GM12878 (cell line): ENCODE data around the gene HOOK1. TPM values are rescaled to one million over a fixed set of nuclear protein-coding genes. Genes with fewer than 3 reads are reported as not detected.

ENCODE experiments used
- ATAC-seq: fragments of 200-7000 bp; cut with Tn5 transposase; 3 replicates; pipeline ENCODE4 v1.9.1; 2020; ENCODE audit warnings: mild to moderate bottlenecking, moderate library complexity
- BruUV-seq: library from RNA; stranded (reverse); fragments of 400-500 nt; replicated peaks from 2 replicates; lab custom pipeline; 2021; lab: Mats Ljungman, UMichigan
- CTCF ChIA-PET: fragments of 300-600 bp; sonication (Branson Sonifier 250); formaldehyde crosslinking; extraction: SDS; loops from one replicate; lab custom pipeline; 2021; ENCODE audit warnings: inconsistent platforms; lab: Yijun Ruan, JAX
- POLR2A ChIA-PET: fragments of 350-600 bp; formaldehyde crosslinking; extraction: SDS; loops from one replicate; lab custom pipeline; 2021; ENCODE audit warnings: inconsistent platforms; lab: Charles Lee
- RAD21 ChIA-PET: fragments of 300-600 bp; sonication (Branson Sonifier 250); formaldehyde crosslinking; loops from one replicate; lab custom pipeline; 2023; ENCODE audit warnings: antibody characterized with exemption; ENCODE audit not compliant: unreplicated experiment; lab: Charles Lee
- SMC1A ChIA-PET: fragments of 300-600 bp; sonication (Branson Sonifier 250); formaldehyde crosslinking; loops from one replicate; lab custom pipeline; 2023; ENCODE audit not compliant: unreplicated experiment, uncharacterized antibody; lab: Charles Lee
- DNase-seq: peaks from one replicate; pipeline ENCODE4 v3.0.0-alpha.2; 2011; ENCODE audit warnings: low read depth, low spot score
- FAIRE-seq: peaks from 3 replicates; lab custom pipeline; 2011; peaks lifted over from hg19 to GRCh38; lab: Jason Lieb, UNC
- H2AFZ ChIP-seq: 2 replicates; pipeline ENCODE4 v1.6.0; 2011; ENCODE audit warnings: low read depth, low read length, control low read depth; ENCODE audit not compliant: control insufficient read depth
- H3K27ac ChIP-seq: 2 replicates; pipeline ENCODE4 v1.5.1; 2011; ENCODE audit warnings: control low read depth; ENCODE audit not compliant: control insufficient read depth, insufficient read depth
- H3K27me3 ChIP-seq, 2 experiments: replicated peaks in 1 of 2; 2 replicates each; pipeline versions ENCODE4 v1.6.0 to v1.6.1; 2011; ENCODE audit warnings: low read length in 1 of 2; ENCODE audit not compliant: control insufficient read depth in 2 of 2, insufficient read depth in 2 of 2
- H3K36me3 ChIP-seq, 2 experiments: 2 replicates each; pipeline ENCODE4 v1.5.1; 2011; ENCODE audit warnings: low read length in 1 of 2; ENCODE audit not compliant: control insufficient read depth in 2 of 2, insufficient read depth in 2 of 2
- H3K4me1 ChIP-seq: 2 replicates; pipeline ENCODE4 v1.6.1; 2011; ENCODE audit warnings: mild to moderate bottlenecking, low read length, moderate library complexity, mixed read lengths; ENCODE audit not compliant: control insufficient read depth, insufficient read depth
- H3K4me2 ChIP-seq: 2 replicates; pipeline ENCODE4 v1.6.0; 2011; ENCODE audit warnings: control low read depth; ENCODE audit not compliant: control insufficient read depth, insufficient read depth
- H3K4me3 ChIP-seq: fragments of 200-600 bp; sonication (generic); 2 replicates; pipeline ENCODE4 v1.5.1; 2016
- H3K79me2 ChIP-seq: 2 replicates; pipeline ENCODE4 v1.6.0; 2011; ENCODE audit warnings: low read length; ENCODE audit not compliant: control insufficient read depth, insufficient read depth
- H3K9ac ChIP-seq: 2 replicates; pipeline ENCODE4 v1.8.0; 2011; ENCODE audit warnings: low read length, control low read depth, mixed read lengths; ENCODE audit not compliant: control insufficient read depth, insufficient read depth
- H3K9me3 ChIP-seq: replicated peaks from 3 replicates; pipeline ENCODE4 v1.5.1; 2011; ENCODE audit warnings: mild to moderate bottlenecking, low read length; ENCODE audit not compliant: control insufficient read depth, insufficient read depth
- H4K20me1 ChIP-seq: 2 replicates; pipeline ENCODE4 v1.6.0; 2011; ENCODE audit not compliant: control insufficient read depth, insufficient read depth
- ATF3 ChIP-seq: IDR thresholded peaks from 2 replicates; pipeline ENCODE4 v1.6.1; 2011; ENCODE audit warnings: low read depth, mild to moderate bottlenecking, low read length, moderate library complexity, borderline replicate concordance; ENCODE audit errors: extremely low read depth
- CBX5 ChIP-seq: sonication (generic); IDR thresholded peaks from 2 replicates; pipeline ENCODE4 v1.6.1; 2016; ENCODE audit warnings: low read depth, moderate library complexity, mild to moderate bottlenecking, inconsistent platforms
- CHD2 ChIP-seq: IDR thresholded peaks from 2 replicates; pipeline ENCODE4 v1.6.1; 2011; ENCODE audit warnings: low read depth, low read length, improper control_type of control experiment, borderline replicate concordance
- EED ChIP-seq: sonication (generic); IDR thresholded peaks from 2 replicates; pipeline ENCODE4 v1.6.1; 2016; ENCODE audit warnings: antibody characterized with exemption, low read depth
- PAX8 ChIP-seq: fragments of 450-650 bp; IDR thresholded peaks from 2 replicates; pipeline ENCODE4 v1.6.1; 2017; ENCODE audit warnings: mild to moderate bottlenecking, moderate library complexity
- POU2F2 ChIP-seq: IDR thresholded peaks from 3 replicates; pipeline ENCODE4 v1.6.1; 2011; ENCODE audit warnings: low read depth, mild to moderate bottlenecking, low read length, borderline replicate concordance
- RAD21 ChIP-seq: IDR thresholded peaks from 2 replicates; pipeline ENCODE4 v1.6.1; 2011; ENCODE audit warnings: mild to moderate bottlenecking, low read depth, low read length, moderate library complexity; ENCODE audit not compliant: insufficient read depth
- WGBS: methylation state at CpG from one replicate; pipeline ENCODE4 v1.1.6; 2016; ENCODE audit warnings: low lambda C conversion rate; ENCODE audit not compliant: insufficient replicate concordance, insufficient coverage; ENCODE audit errors: missing lambda C conversion rate; 5-methylcytosine and 5-hydroxymethylcytosine counted together
- in situ Hi-C: fragments of 300-500 bp; cut with MboI; formaldehyde crosslinking; loops from 9 replicates; pipeline ENCODE4 v1.14.3; 2018; ENCODE audit warnings: mixed read lengths
- intact Hi-C: fragments of 100-400 bp; cut with micrococcal nuclease; formaldehyde crosslinking; loops from one replicate; pipeline ENCODE4 v1.14.2; 2022; ENCODE audit not compliant: unreplicated experiment
- polyA plus RNA-seq, 11 experiments: library from polyadenylated mRNA; depleted of rRNA in 4 of 11; unstranded in 6 of 11; stranded (reverse) in 5 of 11; fragments of >200 nt; fragmentation: Nextera tagmentation in 4 of 11; fragmentation: Illumina TruSeq in 1 of 11; extraction: Ambion mirVana in 4 of 11; extraction: Trizol in 1 of 11; gene quantifications; 1 replicate in 1 of 11; 2 replicates in 10 of 11; pipeline versions ENCODE4 v1.2.1 to v1.2.3, GENCODE V29; 2011 to 2016; ENCODE audit warnings: inconsistent platforms in 2 of 11, missing spikeins in 2 of 11, low read depth in 1 of 11
- total RNA-seq, 4 experiments: library from RNA; depleted of rRNA in 3 of 4; stranded (reverse); fragments of >200 nt in 3 of 4; fragmentation: Illumina TruSeq in 1 of 4; extraction: Trizol in 1 of 4; gene quantifications; 2 replicates each; pipeline versions ENCODE4 v1.2.1 to v1.2.3, GENCODE V29; 2013 to 2021
- TF ChIP-seq, protein P1 (sequence below): fragments of 450-650 bp; formaldehyde crosslinking; IDR thresholded peaks from 2 replicates; pipeline ENCODE4 v1.4.0; 2020; ENCODE audit warnings: mild to moderate bottlenecking, moderate library complexity
- TF ChIP-seq, protein P2 (sequence below): fragments of 450-650 bp; IDR thresholded peaks from 2 replicates; pipeline ENCODE4 v1.6.1; 2014; ENCODE audit warnings: mild to moderate bottlenecking

Gene HOOK1
- total and polyA plus RNA-seq, 10 of the 15 experiments (the other 5 are each of a cell fraction or from before 2014, with no cell fraction given) = 1.4 to 15.4 (median 3.7) TPM

DNA sequence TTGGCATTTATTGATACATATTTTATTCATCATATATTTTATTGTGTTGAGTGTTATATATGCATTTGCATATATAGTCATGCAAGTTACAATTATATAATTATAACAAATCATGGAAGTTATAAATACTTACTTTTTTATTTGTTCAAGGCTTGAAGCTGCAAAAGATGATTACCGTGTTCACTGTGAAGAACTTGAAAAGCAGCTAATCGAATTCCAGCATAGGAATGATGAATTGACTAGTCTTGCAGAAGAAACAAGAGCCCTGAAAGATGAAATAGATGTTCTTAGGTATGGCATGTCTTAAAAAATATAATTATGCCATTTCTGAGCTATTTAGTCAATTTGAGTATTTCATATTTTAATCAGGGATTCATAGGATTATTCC is 32.1 kb downstream of the HOOK1 start:
- DNase-seq (no peak), ATAC-seq (no peak), FAIRE-seq (no peak)
- no peaks in the 10 kb centered on the region for H3K4me1 ChIP-seq
- H3K9ac ChIP-seq = no peak overlapping the region
- H3K9me3 ChIP-seq = no peaks in the 10 kb centered on the region
- ChIA-PET SMC1A (no interaction called here), CTCF (no interaction called here), POLR2A (no interaction called here), RAD21 (no interaction called here)
- H4K20me1 ChIP-seq = no peaks in the 10 kb centered on the region
- no peak overlapping the region for H3K4me2 ChIP-seq
- WGBS = 50% methylated on average over 2 of the region's 2 CpGs
- intact Hi-C loops = no loop called here
- no peaks in the 10 kb centered on the region; a peak in 2 of 4 replicates for H3K36me3 ChIP-seq
- H3K27me3 ChIP-seq = no peaks in the 10 kb centered on the region
- H3K27ac ChIP-seq = no peak overlapping the region
- H3K4me3 ChIP-seq = no peak overlapping the region
- in situ Hi-C loops = no loop called here
- H2AFZ ChIP-seq = no peak overlapping the region
- H3K79me2 ChIP-seq = no peaks in the 10 kb centered on the region
- TF ChIP-seq, protein P1, sequence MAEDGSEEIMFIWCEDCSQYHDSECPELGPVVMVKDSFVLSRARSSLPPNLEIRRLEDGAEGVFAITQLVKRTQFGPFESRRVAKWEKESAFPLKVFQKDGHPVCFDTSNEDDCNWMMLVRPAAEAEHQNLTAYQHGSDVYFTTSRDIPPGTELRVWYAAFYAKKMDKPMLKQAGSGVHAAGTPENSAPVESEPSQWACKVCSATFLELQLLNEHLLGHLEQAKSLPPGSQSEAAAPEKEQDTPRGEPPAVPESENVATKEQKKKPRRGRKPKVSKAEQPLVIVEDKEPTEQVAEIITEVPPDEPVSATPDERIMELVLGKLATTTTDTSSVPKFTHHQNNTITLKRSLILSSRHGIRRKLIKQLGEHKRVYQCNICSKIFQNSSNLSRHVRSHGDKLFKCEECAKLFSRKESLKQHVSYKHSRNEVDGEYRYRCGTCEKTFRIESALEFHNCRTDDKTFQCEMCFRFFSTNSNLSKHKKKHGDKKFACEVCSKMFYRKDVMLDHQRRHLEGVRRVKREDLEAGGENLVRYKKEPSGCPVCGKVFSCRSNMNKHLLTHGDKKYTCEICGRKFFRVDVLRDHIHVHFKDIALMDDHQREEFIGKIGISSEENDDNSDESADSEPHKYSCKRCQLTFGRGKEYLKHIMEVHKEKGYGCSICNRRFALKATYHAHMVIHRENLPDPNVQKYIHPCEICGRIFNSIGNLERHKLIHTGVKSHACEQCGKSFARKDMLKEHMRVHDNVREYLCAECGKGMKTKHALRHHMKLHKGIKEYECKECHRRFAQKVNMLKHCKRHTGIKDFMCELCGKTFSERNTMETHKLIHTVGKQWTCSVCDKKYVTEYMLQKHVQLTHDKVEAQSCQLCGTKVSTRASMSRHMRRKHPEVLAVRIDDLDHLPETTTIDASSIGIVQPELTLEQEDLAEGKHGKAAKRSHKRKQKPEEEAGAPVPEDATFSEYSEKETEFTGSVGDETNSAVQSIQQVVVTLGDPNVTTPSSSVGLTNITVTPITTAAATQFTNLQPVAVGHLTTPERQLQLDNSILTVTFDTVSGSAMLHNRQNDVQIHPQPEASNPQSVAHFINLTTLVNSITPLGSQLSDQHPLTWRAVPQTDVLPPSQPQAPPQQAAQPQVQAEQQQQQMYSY (CRISPR knock-in tag) = no peak
- TF ChIP-seq PAX8 = no peak
- no peak for TF ChIP-seq RAD21
- TF ChIP-seq, protein P2, sequence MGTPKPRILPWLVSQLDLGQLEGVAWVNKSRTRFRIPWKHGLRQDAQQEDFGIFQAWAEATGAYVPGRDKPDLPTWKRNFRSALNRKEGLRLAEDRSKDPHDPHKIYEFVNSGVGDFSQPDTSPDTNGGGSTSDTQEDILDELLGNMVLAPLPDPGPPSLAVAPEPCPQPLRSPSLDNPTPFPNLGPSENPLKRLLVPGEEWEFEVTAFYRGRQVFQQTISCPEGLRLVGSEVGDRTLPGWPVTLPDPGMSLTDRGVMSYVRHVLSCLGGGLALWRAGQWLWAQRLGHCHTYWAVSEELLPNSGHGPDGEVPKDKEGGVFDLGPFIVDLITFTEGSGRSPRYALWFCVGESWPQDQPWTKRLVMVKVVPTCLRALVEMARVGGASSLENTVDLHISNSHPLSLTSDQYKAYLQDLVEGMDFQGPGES = no peak
- TF ChIP-seq POU2F2 = no peak
- TF ChIP-seq CHD2 = no peak
- no peak for TF ChIP-seq EED
- TF ChIP-seq ATF3 = no peak
- no peak for TF ChIP-seq CBX5
- BruUV-seq = no TSS peak
